WTC11 (cell line): ENCODE measurements around the gene NCKIPSD. TPM values are rescaled to one million over a fixed set of nuclear protein-coding genes. Genes with fewer than 3 reads are reported as not detected.

Experiments used
- ATAC-seq: fragments of 200-7000 bp; cut with Tn5 transposase; 2 replicates; pipeline ENCODE4 v1.10.0; 2021; ENCODE audit warnings: mild to moderate bottlenecking, moderate library complexity
- CTCF ChIA-PET: fragments of 300-600 bp; sonication (Branson Sonifier 250); formaldehyde crosslinking; loops from one replicate; lab custom pipeline; 2021; ENCODE audit warnings: antibody characterized with exemption; lab: Charles Lee
- POLR2A ChIA-PET: fragments of 350-600 bp; sonication (Branson Sonifier 250); formaldehyde crosslinking; loops from one replicate; lab custom pipeline; 2021; ENCODE audit warnings: antibody characterized with exemption; lab: Charles Lee
- DNase-seq: peaks from one replicate; pipeline ENCODE4 v3.0.0; 2021; ENCODE audit warnings: low spot score
- H3K27ac Mint-ChIP-seq: 2 replicates; pipeline ENCODE4 v1.8.0; 2021; ENCODE audit warnings: mixed read lengths
- H3K27me3 Mint-ChIP-seq: 2 replicates; pipeline ENCODE4 v1.8.0; 2021; ENCODE audit warnings: low read depth, mild to moderate bottlenecking, moderate library complexity, mixed read lengths
- H3K36me3 Mint-ChIP-seq: 2 replicates; pipeline ENCODE4 v1.8.0; 2021; ENCODE audit warnings: mixed read lengths
- H3K4me1 Mint-ChIP-seq: 2 replicates; pipeline ENCODE4 v1.8.0; 2022; ENCODE audit warnings: mixed read lengths
- H3K4me3 Mint-ChIP-seq: 2 replicates; pipeline ENCODE4 v1.8.0; 2021; ENCODE audit warnings: mild to moderate bottlenecking, moderate library complexity, mixed read lengths
- H3K9me3 Mint-ChIP-seq: 2 replicates; pipeline ENCODE4 v1.8.0; 2021; ENCODE audit warnings: mixed read lengths
- ATF3 ChIP-seq: sonication (generic); formaldehyde crosslinking; conservative IDR thresholded peaks from 2 replicates; pipeline ENCODE4 v1.8.1; 2022; ENCODE audit warnings: mild to moderate bottlenecking, missing genetic modification reagents
- ATF6 ChIP-seq: sonication (generic); formaldehyde crosslinking; IDR thresholded peaks from 2 replicates; pipeline ENCODE4 v1.8.1; 2023; ENCODE audit warnings: mild to moderate bottlenecking, missing genetic modification reagents
- CTCF ChIP-seq: fragments of 200-600 bp; IDR thresholded peaks from 2 replicates; pipeline ENCODE4 v1.8.0; 2022; ENCODE audit warnings: antibody characterized with exemption
- E2F4 ChIP-seq: sonication (generic); formaldehyde crosslinking; IDR thresholded peaks from 2 replicates; pipeline ENCODE4 v1.8.1; 2022; ENCODE audit warnings: low read depth, mild to moderate bottlenecking, moderate library complexity, missing genetic modification reagents, borderline replicate concordance
- GABPB1 ChIP-seq: sonication (generic); formaldehyde crosslinking; IDR thresholded peaks from 2 replicates; pipeline ENCODE4 v1.8.1; 2023; ENCODE audit warnings: mild to moderate bottlenecking, missing genetic modification reagents
- IRF1 ChIP-seq: sonication (generic); formaldehyde crosslinking; IDR thresholded peaks from 2 replicates; pipeline ENCODE4 v1.8.0; 2023; ENCODE audit warnings: missing genetic modification reagents
- JAZF1 ChIP-seq: fragments of 250-450 bp; sonication (Bioruptor Pico); IDR thresholded peaks from 2 replicates; pipeline ENCODE4 v1.9.0; 2021; ENCODE audit warnings: moderate library complexity, mild to moderate bottlenecking, inconsistent platforms
- KAT7 ChIP-seq: sonication (generic); formaldehyde crosslinking; IDR thresholded peaks from 2 replicates; pipeline ENCODE4 v1.8.1; 2023; ENCODE audit warnings: missing genetic modification reagents, mild to moderate bottlenecking, borderline replicate concordance
- MLX ChIP-seq: sonication (generic); formaldehyde crosslinking; IDR thresholded peaks from 2 replicates; pipeline ENCODE4 v1.8.1; 2023; ENCODE audit warnings: mild to moderate bottlenecking, missing genetic modification reagents, moderate library complexity
- MXD4 ChIP-seq: fragments of 250-450 bp; sonication (Bioruptor Pico); IDR thresholded peaks from 2 replicates; pipeline ENCODE4 v1.8.0; 2021; ENCODE audit warnings: mild to moderate bottlenecking, moderate library complexity, borderline replicate concordance
- NFATC4 ChIP-seq: fragments of 250-450 bp; sonication (Bioruptor Pico); IDR thresholded peaks from 2 replicates; pipeline ENCODE4 v1.9.0; 2021; ENCODE audit warnings: mild to moderate bottlenecking
- NFYB ChIP-seq: sonication (generic); formaldehyde crosslinking; conservative IDR thresholded peaks from 2 replicates; pipeline ENCODE4 v1.8.0; 2022; ENCODE audit warnings: low read depth, missing genetic modification reagents
- NR1H2 ChIP-seq: sonication (generic); formaldehyde crosslinking; IDR thresholded peaks from 2 replicates; pipeline ENCODE4 v1.9.0; 2021; ENCODE audit warnings: mild to moderate bottlenecking, moderate library complexity, missing genetic modification reagents
- NR2C2 ChIP-seq: sonication (generic); formaldehyde crosslinking; IDR thresholded peaks from 2 replicates; pipeline ENCODE4 v1.8.0; 2022; ENCODE audit warnings: mild to moderate bottlenecking, missing genetic modification reagents
- SMAD3 ChIP-seq: sonication (generic); formaldehyde crosslinking; IDR thresholded peaks from 2 replicates; pipeline ENCODE4 v1.8.0; 2022; ENCODE audit warnings: missing genetic modification reagents, mild to moderate bottlenecking, borderline replicate concordance
- TP53 ChIP-seq: sonication (generic); formaldehyde crosslinking; IDR thresholded peaks from 2 replicates; pipeline ENCODE4 v1.8.1; 2023; ENCODE audit warnings: mild to moderate bottlenecking, missing genetic modification reagents
- ZBTB21 ChIP-seq: sonication (generic); formaldehyde crosslinking; IDR thresholded peaks from 2 replicates; pipeline ENCODE4 v1.8.1; 2023; ENCODE audit warnings: mild to moderate bottlenecking, missing genetic modification reagents, borderline replicate concordance
- ZNF121 ChIP-seq: sonication (generic); formaldehyde crosslinking; IDR thresholded peaks from 2 replicates; pipeline ENCODE4 v1.8.0; 2023; ENCODE audit warnings: missing genetic modification reagents
- ZNF138 ChIP-seq: sonication (generic); formaldehyde crosslinking; conservative IDR thresholded peaks from 2 replicates; pipeline ENCODE4 v1.8.1; 2022; ENCODE audit warnings: mild to moderate bottlenecking, moderate library complexity, missing genetic modification reagents
- ZNF219 ChIP-seq: sonication (generic); formaldehyde crosslinking; IDR thresholded peaks from 2 replicates; pipeline ENCODE4 v1.8.0; 2023; ENCODE audit warnings: missing genetic modification reagents, mild to moderate bottlenecking, borderline replicate concordance
- ZNF281 ChIP-seq: sonication (generic); formaldehyde crosslinking; IDR thresholded peaks from 2 replicates; pipeline ENCODE4 v1.8.0; 2023; ENCODE audit warnings: mild to moderate bottlenecking, missing genetic modification reagents
- ZNF423 ChIP-seq: fragments of 250-450 bp; sonication (Bioruptor Pico); IDR thresholded peaks from 2 replicates; pipeline ENCODE4 v2.1.2; 2022; ENCODE audit warnings: mild to moderate bottlenecking, moderate library complexity
- ZNF512 ChIP-seq: sonication (generic); formaldehyde crosslinking; IDR thresholded peaks from 2 replicates; pipeline ENCODE4 v1.8.1; 2022; ENCODE audit warnings: missing genetic modification reagents, borderline replicate concordance
- total RNA-seq: library from RNA; stranded (reverse); gene quantifications from 3 replicates; pipeline ENCODE4 v1.2.3, GENCODE V29; 2021

NCKIPSD gene
- total RNA-seq, 1 experiment from 2014 or later = 40.1 TPM

- TF ChIP-seq ZNF281 (CRISPR knock-in tag) (no peak), IRF1 (CRISPR knock-in tag) (no peak), ZNF512 (CRISPR knock-in tag) (no peak), ZNF121 (CRISPR knock-in tag) (no peak), ZNF423 (CRISPR knock-in tag) (no peak), MLX (no peak), NFATC4 (CRISPR knock-in tag) (no peak), CTCF (no peak), E2F4 (no peak)
Observed at GRCh38 chr3:48672522-48672921, 13.2 kb downstream of the NCKIPSD start (continued).

- Mint-ChIP-seq H3K36me3 (peaks cover 20% of the 10 kb centered on the region), H3K4me1 (peaks cover 14% of the 10 kb centered on the region), H3K4me3 (no peak overlapping the region), H3K9me3 (0 out of 2 replicates have a peak, but pooled peaks cover 4% of the 10 kb centered on the region), H3K27ac (peak overlapping the region; percentile 99), H3K27me3 (no peaks in the 10 kb centered on the region)
- ATAC-seq (no peak), DNase-seq (no peak)
- POLR2A ChIA-PET = interaction anchor here (1.5 to 4.4 kb wide), 3 partner anchors 19 to 52 kb away, joined by 8 to 41 read pairs (median 25); partner anchors contain the start of genes IP6K2 and SLC26A6
- CTCF ChIA-PET = interaction anchor here (0.7 to 5.2 kb wide), 13 partner anchors 9 to 342 kb away, joined by 3 to 51 read pairs (median 6); partner anchors contain the start of genes NCKIPSD, SLC26A6 and WDR6
- TF ChIP-seq ATF6 (CRISPR knock-in tag) (no peak), ZNF219 (CRISPR knock-in tag) (no peak), ZNF138 (CRISPR knock-in tag) (no peak), KAT7 (CRISPR knock-in tag) (no peak), NR1H2 (CRISPR knock-in tag) (no peak), MXD4 (CRISPR knock-in tag) (no peak), TP53 (CRISPR knock-in tag) (no peak), JAZF1 (CRISPR knock-in tag) (no peak), ZBTB21 (CRISPR knock-in tag) (no peak), SMAD3 (CRISPR knock-in tag) (no peak), E2F4 (no peak), NR2C2 (CRISPR knock-in tag) (no peak), GABPB1 (no peak), NFYB (CRISPR knock-in tag) (no peak), ATF3 (CRISPR knock-in tag) (no peak)
Observed at GRCh38 chr3:48664929-48665328, 20.8 kb downstream of the NCKIPSD start.
